H1 (cell line): Measurements from ENCODE around the gene MPRIP. TPM values are rescaled to one million over a fixed set of nuclear protein-coding genes. Genes with fewer than 3 reads are reported as not detected.

Experiments
- CTCF ChIA-PET: fragments of 300-600 bp; sonication (Branson Sonifier 250); formaldehyde crosslinking; loops from one replicate; lab custom pipeline; 2021; ENCODE audit not compliant: partially characterized antibody; lab: Charles Lee
- POLR2A ChIA-PET: fragments of 300-600 bp; sonication (Branson Sonifier 250); formaldehyde crosslinking; loops from one replicate; lab custom pipeline; 2021; ENCODE audit warnings: inconsistent platforms; ENCODE audit not compliant: partially characterized antibody; lab: Charles Lee
- DNase-seq, 2 experiments: peaks; one replicate each; pipeline versions ENCODE4 v3.0.0 to v3.0.0-alpha.2; 2010 to 2022; ENCODE audit warnings: low spot score in 2 of 2, low read depth in 1 of 2, mixed read lengths in 1 of 2
- FAIRE-seq: peaks from 2 replicates; lab custom pipeline; 2011; peaks lifted over from hg19 to GRCh38; lab: Jason Lieb, UNC
- H2AFZ ChIP-seq: 2 replicates; pipeline ENCODE4 v1.8.1; 2012; ENCODE audit warnings: low read length, inconsistent platforms
- H2AK5ac ChIP-seq: 2 replicates; pipeline ENCODE4 v1.6.1; 2013; ENCODE audit warnings: low read depth, low read length
- H2BK120ac ChIP-seq: replicated peaks from 2 replicates; pipeline ENCODE3; 2013; ENCODE audit warnings: low read depth, low read length, inconsistent platforms
- H2BK12ac ChIP-seq: 2 replicates; pipeline ENCODE4 v1.6.1; 2013; ENCODE audit warnings: low read depth, low read length
- H2BK15ac ChIP-seq: 2 replicates; pipeline ENCODE4 v1.6.1; 2013; ENCODE audit warnings: low read length
- H2BK20ac ChIP-seq: 2 replicates; pipeline ENCODE4 v1.6.1; 2013; ENCODE audit warnings: low read length
- H2BK5ac ChIP-seq: 2 replicates; pipeline ENCODE4 v1.6.1; 2013; ENCODE audit warnings: low read depth, low read length
- H3K14ac ChIP-seq: 2 replicates; pipeline ENCODE4 v1.6.1; 2013; ENCODE audit warnings: inconsistent platforms; ENCODE audit not compliant: insufficient read length
- H3K18ac ChIP-seq: 2 replicates; pipeline ENCODE4 v1.6.1; 2013; ENCODE audit warnings: low read length; ENCODE audit errors: extremely low read depth
- H3K23ac ChIP-seq: 2 replicates; pipeline ENCODE4 v1.6.1; 2013; ENCODE audit warnings: inconsistent platforms; ENCODE audit not compliant: insufficient read length
- H3K23me2 ChIP-seq: 2 replicates; pipeline ENCODE4 v1.6.1; 2013; ENCODE audit warnings: low read depth, low read length
- H3K27ac ChIP-seq: 2 replicates; pipeline ENCODE4 v1.6.1; 2011; ENCODE audit warnings: low read depth, low read length, inconsistent platforms
- H3K27me3 ChIP-seq, 4 experiments: replicated peaks in 1 of 4; 1 replicate in 1 of 4; 2 replicates in 3 of 4; pipeline versions ENCODE4 v1.6.1 to v1.8.1; 2011 to 2013; ENCODE audit warnings: low read length in 3 of 4, mild to moderate bottlenecking in 3 of 4, inconsistent platforms in 2 of 4, mixed read lengths in 2 of 4, moderate library complexity in 1 of 4; ENCODE audit not compliant: control insufficient read depth in 3 of 4, insufficient read depth in 3 of 4; ENCODE audit errors: extremely low read depth in 1 of 4
- H3K36me3 ChIP-seq, 4 experiments: 2 replicates each; pipeline versions ENCODE4 v1.6.1 to v1.8.1; 2011 to 2013; ENCODE audit warnings: mild to moderate bottlenecking in 4 of 4, low read length in 3 of 4, moderate library complexity in 2 of 4, control low read depth in 1 of 4, inconsistent platforms in 1 of 4; ENCODE audit not compliant: insufficient read depth in 4 of 4, control insufficient read depth in 2 of 4
- H3K4ac ChIP-seq: replicated peaks from 2 replicates; pipeline ENCODE3; 2013; ENCODE audit warnings: low read length, low read depth, mixed read lengths, inconsistent platforms; ENCODE audit not compliant: insufficient read length
- H3K4me1 ChIP-seq, 4 experiments: replicated peaks in 1 of 4; 1 replicate in 1 of 4; 2 replicates in 3 of 4; pipeline versions ENCODE4 v1.6.1 to v1.8.1; 2011 to 2013; ENCODE audit warnings: low read length in 3 of 4, inconsistent platforms in 2 of 4, mixed read lengths in 1 of 4; ENCODE audit not compliant: insufficient read depth in 4 of 4, control insufficient read depth in 3 of 4
- H3K4me2 ChIP-seq, 2 experiments: 2 replicates each; pipeline versions ENCODE4 v1.6.1 to v1.8.1; 2011 to 2013; ENCODE audit warnings: low read depth in 2 of 2, low read length in 2 of 2, control low read depth in 1 of 2, inconsistent platforms in 1 of 2, mild to moderate bottlenecking in 1 of 2; ENCODE audit not compliant: insufficient read depth in 1 of 2
- H3K4me3 ChIP-seq, 4 experiments: fragments of 200-600, 300-600 bp in 1 of 4; sonication (generic), shearing (Covaris generic), sonication (Bioruptor Twin) in 1 of 4; 2 replicates each; pipeline versions ENCODE4 v1.5.1 to v1.8.1; 2011 to 2016; ENCODE audit warnings: low read length in 4 of 4, low read depth in 3 of 4, control low read depth in 2 of 4, inconsistent platforms in 2 of 4, mild to moderate bottlenecking in 2 of 4, mixed read lengths in 1 of 4, moderate library complexity in 1 of 4; ENCODE audit not compliant: insufficient read depth in 2 of 4; ENCODE audit errors: extremely low read depth in 1 of 4
- H3K56ac ChIP-seq: replicated peaks from 2 replicates; pipeline ENCODE3; 2013; ENCODE audit warnings: low read depth, mild to moderate bottlenecking, mixed read lengths, low read length, inconsistent platforms; ENCODE audit not compliant: insufficient read length
- H3K79me1 ChIP-seq: 2 replicates; pipeline ENCODE4 v1.6.1; 2013; ENCODE audit warnings: low read depth, low read length, control low read depth
- H3K79me2 ChIP-seq, 2 experiments: 2 replicates each; pipeline versions ENCODE4 v1.6.1 to v1.8.1; 2012 to 2013; ENCODE audit warnings: low read length in 2 of 2, mild to moderate bottlenecking in 2 of 2, inconsistent platforms in 1 of 2; ENCODE audit not compliant: insufficient read depth in 2 of 2, control insufficient read depth in 1 of 2
- H3K9ac ChIP-seq, 4 experiments: replicated peaks in 1 of 4; 1 replicate in 1 of 4; 2 replicates in 3 of 4; pipeline versions ENCODE4 v1.6.1 to v1.8.1; 2011 to 2013; ENCODE audit warnings: low read depth in 3 of 4, low read length in 3 of 4, control low read depth in 2 of 4, mild to moderate bottlenecking in 2 of 4, moderate library complexity in 2 of 4, inconsistent platforms in 1 of 4; ENCODE audit errors: extremely low read depth in 1 of 4
- H3K9me3 ChIP-seq, 2 experiments: 2 replicates each; pipeline versions ENCODE4 v1.6.1 to v1.8.1; 2012 to 2013; ENCODE audit warnings: mild to moderate bottlenecking in 2 of 2, moderate library complexity in 2 of 2, control low read depth in 1 of 2, inconsistent platforms in 1 of 2, low read depth in 1 of 2, low read length in 1 of 2, mixed read lengths in 1 of 2; ENCODE audit not compliant: insufficient read depth in 2 of 2
- H4K20me1 ChIP-seq, 2 experiments: replicated peaks in 1 of 2; 2 replicates each; pipeline versions ENCODE3 to v1.8.1; 2011 to 2013; ENCODE audit warnings: inconsistent platforms in 2 of 2, low read length in 2 of 2, mild to moderate bottlenecking in 1 of 2; ENCODE audit not compliant: insufficient read depth in 2 of 2, control insufficient read depth in 1 of 2
- H4K5ac ChIP-seq: 2 replicates; pipeline ENCODE4 v1.6.1; 2013; ENCODE audit warnings: low read length, low read depth, mixed read lengths, inconsistent platforms; ENCODE audit not compliant: insufficient read length
- H4K8ac ChIP-seq: 2 replicates; pipeline ENCODE4 v1.8.0; 2013; ENCODE audit warnings: mild to moderate bottlenecking, moderate library complexity, low read length, inconsistent platforms; ENCODE audit not compliant: insufficient read depth; ENCODE audit errors: extremely low read depth
- H4K91ac ChIP-seq: replicated peaks from 2 replicates; pipeline ENCODE3; 2013; ENCODE audit warnings: low read length, mixed read lengths, inconsistent platforms; ENCODE audit not compliant: insufficient read length
- CBX5 ChIP-seq: fragments of 300-800, 300-1000 bp; sonication (generic); IDR thresholded peaks from 2 replicates; pipeline ENCODE4 v1.7.1; 2016; ENCODE audit warnings: antibody characterized with exemption, low read length, low read depth
- EZH2 ChIP-seq: fragments of 200-600 bp; sonication (generic); IDR thresholded peaks from 2 replicates; pipeline ENCODE4 v1.7.1; 2012; ENCODE audit warnings: low read depth, mild to moderate bottlenecking, moderate library complexity, low read length, inconsistent platforms; ENCODE audit not compliant: severe bottlenecking
- KDM5A ChIP-seq: fragments of 200-600 bp; IDR thresholded peaks from 2 replicates; pipeline ENCODE4 v1.7.1; 2012; ENCODE audit warnings: mild to moderate bottlenecking, low read length, inconsistent platforms, mixed read lengths
- WGBS, 2 experiments: shearing (Covaris generic) in 1 of 2; methylation state at CpG; one replicate each; pipeline versions ENCODE4 v1.1.6 to v1.1.7; 2013 to 2015; ENCODE audit warnings: low lambda C conversion rate in 2 of 2, mixed read lengths in 2 of 2, inconsistent platforms in 1 of 2, low coverage in 1 of 2, missing lambda C conversion rate in 1 of 2; ENCODE audit not compliant: insufficient replicate concordance in 2 of 2, insufficient coverage in 1 of 2, insufficient read length in 1 of 2; ENCODE audit errors: extremely low coverage in 1 of 2, missing lambda C conversion rate in 1 of 2; 5-methylcytosine and 5-hydroxymethylcytosine counted together
- polyA plus RNA-seq, 7 experiments: library from polyadenylated mRNA; depleted of rRNA in 3 of 7; stranded (reverse) in 5 of 7; unstranded in 2 of 7; fragments of >200 nt in 5 of 7; fragments of 200-250 nt in 2 of 7; gene quantifications; 1 replicate in 5 of 7; 2 replicates in 1 of 7; 4 replicates in 1 of 7; pipeline versions ENCODE4 v1.2.1 to v1.2.3, GENCODE V29; 2011 to 2013; ENCODE audit warnings: missing spikeins in 2 of 7, mixed read lengths in 2 of 7
- total RNA-seq: library from RNA; stranded (reverse); fragmentation: NEBNext Ultra II Directional; extraction: Animal tissue kit (Norgen Biotek cat#: 25700); gene quantifications from 2 replicates; pipeline ENCODE4 v1.2.1, GENCODE V29; 2021

Gene MPRIP
- total and polyA plus RNA-seq, 2 of the 8 experiments (the other 6 are each of a cell fraction or from before 2014, with no cell fraction given), result 48.6 to 146 TPM

- Histone ChIP-seq H2AK5ac (no peak overlapping the region), H3K79me2 (no peaks in the 10 kb centered on the region), H3K14ac (no peak overlapping the region), H4K5ac (no peak overlapping the region), H3K27ac (no peak overlapping the region), H2BK120ac (no peak overlapping the region), H3K56ac (no peak overlapping the region), H3K9ac (no peak overlapping the region), H3K4ac (no peak overlapping the region), H2BK12ac (no peak overlapping the region), H3K23me2 (no peaks in the 10 kb centered on the region), H3K23ac (no peak overlapping the region), H2AFZ (no peak overlapping the region), H3K9me3 (no peaks in the 10 kb centered on the region), H3K4me2 (no peak overlapping the region), H4K8ac (no peak overlapping the region), H4K20me1 (peaks cover 2 to 8% of the 10 kb centered on the region in 2 experiments), H3K18ac (no peak overlapping the region; the same call in 1 of the 2 replicates), H3K36me3 (peaks cover 16 to 62% (median 50%) of the 10 kb centered on the region in 4 experiments; a peak in 7 of 8 replicates), H2BK20ac (no peak overlapping the region), H2BK5ac (no peak overlapping the region), H2BK15ac (no peak overlapping the region), H3K4me1 (no peaks in the 10 kb centered on the region; a peak in 1 of 7 replicates), H3K27me3 (no peaks in the 10 kb centered on the region), H4K91ac (no peak overlapping the region), H3K4me3 (no peak overlapping the region), H3K79me1 (no peaks in the 10 kb centered on the region; the same call in 1 of the 2 replicates)
- TF ChIP-seq EZH2 (no peak), KDM5A (no peak), CBX5 (no peak)
- no peak for DNase-seq
- WGBS, 2 experiments, result 92% methylated on average over 15 of the region's 17 CpGs; no CpG with 5 or more reads in 1 of the 2 experiments
- ChIA-PET POLR2A (interaction anchor here (1.0 to 2.1 kb wide), 2 partner anchors 8 to 64 kb away, joined by 5 to 7 read pairs; no protein-coding TSS in a partner anchor), CTCF (interaction anchor here (2.9 kb wide), 1 partner anchor 74 kb away, joined by 11 read pairs; no protein-coding TSS in a partner anchor)
- no peak for FAIRE-seq
Observed at GRCh38 chr17:17216236-17216635, 174.0 kb downstream of the MPRIP start.
